Measurements from ENCODE around the gene SMYD1.

SMYD1 gene

GRCh38 chr2:88074854-88075292, 7.2 kb downstream of the SMYD1 start:
- DNase-seq (ENCODE audit: low read depth), result peak; percentile 92
- H3K4me3 ChIP-seq (ENCODE audit: low read length), result no peak overlapping the region
- TF ChIP-seq, protein P1, sequence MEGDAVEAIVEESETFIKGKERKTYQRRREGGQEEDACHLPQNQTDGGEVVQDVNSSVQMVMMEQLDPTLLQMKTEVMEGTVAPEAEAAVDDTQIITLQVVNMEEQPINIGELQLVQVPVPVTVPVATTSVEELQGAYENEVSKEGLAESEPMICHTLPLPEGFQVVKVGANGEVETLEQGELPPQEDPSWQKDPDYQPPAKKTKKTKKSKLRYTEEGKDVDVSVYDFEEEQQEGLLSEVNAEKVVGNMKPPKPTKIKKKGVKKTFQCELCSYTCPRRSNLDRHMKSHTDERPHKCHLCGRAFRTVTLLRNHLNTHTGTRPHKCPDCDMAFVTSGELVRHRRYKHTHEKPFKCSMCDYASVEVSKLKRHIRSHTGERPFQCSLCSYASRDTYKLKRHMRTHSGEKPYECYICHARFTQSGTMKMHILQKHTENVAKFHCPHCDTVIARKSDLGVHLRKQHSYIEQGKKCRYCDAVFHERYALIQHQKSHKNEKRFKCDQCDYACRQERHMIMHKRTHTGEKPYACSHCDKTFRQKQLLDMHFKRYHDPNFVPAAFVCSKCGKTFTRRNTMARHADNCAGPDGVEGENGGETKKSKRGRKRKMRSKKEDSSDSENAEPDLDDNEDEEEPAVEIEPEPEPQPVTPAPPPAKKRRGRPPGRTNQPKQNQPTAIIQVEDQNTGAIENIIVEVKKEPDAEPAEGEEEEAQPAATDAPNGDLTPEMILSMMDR (conservative IDR thresholded peaks at IDR 0.05; ENCODE audit: low read depth, low read length), result no peak

DNA sequence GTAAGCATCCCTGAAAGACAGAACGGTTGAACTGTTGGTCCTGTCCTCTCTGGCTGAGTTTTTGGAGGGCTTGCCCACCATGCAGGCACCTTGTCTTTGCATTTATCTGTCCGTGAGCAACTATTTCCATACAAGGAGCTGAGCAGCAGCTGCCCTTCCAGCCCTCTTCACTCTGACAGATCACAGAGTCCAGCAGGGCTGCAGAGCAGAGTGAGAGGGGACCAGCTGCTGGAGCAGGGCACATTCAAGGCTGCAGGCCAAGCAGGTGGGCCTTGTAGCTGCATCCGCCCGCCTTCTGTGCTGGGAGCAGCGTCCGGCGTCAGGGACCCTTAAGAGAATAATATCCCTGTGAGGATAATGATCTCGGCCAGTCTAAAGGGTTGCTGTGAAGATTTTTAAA, 9.5 kb downstream of the SMYD1 start:
- no peak for DNase-seq (ENCODE audit: low read depth)
- H3K4me3 ChIP-seq (ENCODE audit: low read length), result no peak overlapping the region
- TF ChIP-seq, protein P1 (conservative IDR thresholded peaks at IDR 0.05; ENCODE audit: low read depth, low read length), result no peak

GRCh38 chr2:88078643-88079172, 11.1 kb downstream of the SMYD1 start:
- H3K4me3 ChIP-seq (ENCODE audit: low read length), result no peak overlapping the region
- TF ChIP-seq, protein P1 (conservative IDR thresholded peaks at IDR 0.05; ENCODE audit: low read depth, low read length), result no peak
- DNase-seq (ENCODE audit: low read depth), result no peak

- TF ChIP-seq, protein P1 (conservative IDR thresholded peaks at IDR 0.05; ENCODE audit: low read depth, low read length), result no peak
- no peak overlapping the region for H3K4me3 ChIP-seq (ENCODE audit: low read length)
- no peak for DNase-seq (ENCODE audit: low read depth)
These were observed 12.9 kb downstream of the SMYD1 start for GRCh38 chr2:88080545-88080944.

DNA sequence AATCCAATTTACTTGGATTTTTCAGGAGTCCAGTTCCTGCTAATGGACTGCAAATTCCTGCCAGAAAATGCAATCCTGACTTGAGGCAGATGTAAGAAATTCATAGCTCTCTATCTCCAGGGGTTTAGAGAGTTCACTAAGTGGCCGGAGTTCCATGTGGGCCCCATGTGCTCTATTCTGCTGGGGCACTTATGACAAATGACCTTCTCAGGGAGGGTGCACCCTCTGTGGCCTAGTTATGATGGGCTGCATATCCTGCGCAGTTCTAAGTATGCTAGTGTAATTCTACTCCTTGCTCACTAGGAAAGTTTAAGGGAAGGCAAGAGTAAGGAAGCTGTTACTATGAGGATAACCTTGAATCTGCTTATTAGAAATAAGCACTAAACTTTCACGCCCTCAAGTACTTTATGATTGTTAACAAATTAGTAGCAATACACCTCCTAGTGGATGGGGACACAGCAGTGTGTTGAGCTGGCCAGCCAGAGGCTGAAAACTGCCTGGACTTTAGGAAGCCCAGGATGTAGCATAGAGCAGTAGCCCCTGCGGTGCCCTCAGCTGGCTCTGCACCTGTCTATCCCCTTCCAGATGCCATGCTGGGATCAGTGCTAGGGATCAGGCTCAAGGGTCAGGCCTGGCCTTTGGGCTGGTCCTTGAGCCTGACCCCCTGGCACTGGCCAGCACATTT, 14.4 kb downstream of the SMYD1 start:
- no peak overlapping the region for H3K4me3 ChIP-seq (ENCODE audit: low read length)
- no peak for DNase-seq (ENCODE audit: low read depth)
- TF ChIP-seq, protein P1 (conservative IDR thresholded peaks at IDR 0.05; ENCODE audit: low read depth, low read length), result no peak

- DNase-seq (ENCODE audit: low read depth), result no peak
- TF ChIP-seq, protein P1 (conservative IDR thresholded peaks at IDR 0.05; ENCODE audit: low read depth, low read length), result no peak
- H3K4me3 ChIP-seq (ENCODE audit: low read length), result no peak overlapping the region
These were observed 15.2 kb downstream of the SMYD1 start for GRCh38 chr2:88082781-88083180.

- DNase-seq (ENCODE audit: low read depth), result no peak
- TF ChIP-seq, protein P1 (conservative IDR thresholded peaks at IDR 0.05; ENCODE audit: low read depth, low read length), result no peak
- H3K4me3 ChIP-seq (ENCODE audit: low read length), result no peak overlapping the region
These were observed 17.5 kb downstream of the SMYD1 start for GRCh38 chr2:88085099-88085498.
